Immature natural killer cell (primary cell): ENCODE data around the gene CRX. TPM values are rescaled to one million over a fixed set of nuclear protein-coding genes. Genes with fewer than 3 reads are reported as not detected.
"Not testable (repeated sequence)": the region's sequence is repeated elsewhere in the genome, so short reads cannot be mapped to it uniquely, and the experiment has no call there.

Experiments
- DNase-seq, 3 donors: peaks; one replicate each; pipeline ENCODE4 v3.0.0; 2022; ENCODE audit warnings: mixed read lengths in 1 of 3
- H3K27ac Mint-ChIP-seq, 6 donors: one replicate each; pipeline ENCODE4 v1.8.0; 2020; ENCODE audit warnings: mixed read lengths in 6 of 6, mild to moderate bottlenecking in 5 of 6, inconsistent platforms in 4 of 6, moderate library complexity in 3 of 6
- H3K27me3 Mint-ChIP-seq, 3 donors: one replicate each; pipeline ENCODE4 v1.8.0; 2020 to 2021; ENCODE audit warnings: low read depth in 3 of 3, mild to moderate bottlenecking in 3 of 3, mixed read lengths in 3 of 3, moderate library complexity in 3 of 3, inconsistent platforms in 1 of 3
- H3K36me3 Mint-ChIP-seq, 3 donors: one replicate each; pipeline ENCODE4 v1.8.0; 2020; ENCODE audit warnings: mixed read lengths in 3 of 3, inconsistent platforms in 2 of 3, mild to moderate bottlenecking in 2 of 3
- H3K4me1 Mint-ChIP-seq, 2 donors: one replicate each; pipeline ENCODE4 v1.8.0; 2020; ENCODE audit warnings: inconsistent platforms in 2 of 2, mild to moderate bottlenecking in 2 of 2, mixed read lengths in 2 of 2, moderate library complexity in 1 of 2
- H3K4me3 Mint-ChIP-seq, 5 donors: one replicate each; pipeline ENCODE4 v1.8.0; 2020; ENCODE audit warnings: mild to moderate bottlenecking in 5 of 5, mixed read lengths in 5 of 5, inconsistent platforms in 3 of 5, moderate library complexity in 3 of 5
- H3K9me3 Mint-ChIP-seq, 6 donors: one replicate each; pipeline ENCODE4 v1.8.0; 2020; ENCODE audit warnings: mild to moderate bottlenecking in 6 of 6, mixed read lengths in 6 of 6, inconsistent platforms in 4 of 6, moderate library complexity in 3 of 6
- polyA plus RNA-seq, 3 donors: library from polyadenylated mRNA; unstranded; fragments of 300-500 nt; fragmentation: Illumina TruSeq; gene quantifications; one replicate each; pipeline ENCODE4 v1.2.3, GENCODE V29; 2021

Gene CRX
- polyA plus RNA-seq: not detected

DNA sequence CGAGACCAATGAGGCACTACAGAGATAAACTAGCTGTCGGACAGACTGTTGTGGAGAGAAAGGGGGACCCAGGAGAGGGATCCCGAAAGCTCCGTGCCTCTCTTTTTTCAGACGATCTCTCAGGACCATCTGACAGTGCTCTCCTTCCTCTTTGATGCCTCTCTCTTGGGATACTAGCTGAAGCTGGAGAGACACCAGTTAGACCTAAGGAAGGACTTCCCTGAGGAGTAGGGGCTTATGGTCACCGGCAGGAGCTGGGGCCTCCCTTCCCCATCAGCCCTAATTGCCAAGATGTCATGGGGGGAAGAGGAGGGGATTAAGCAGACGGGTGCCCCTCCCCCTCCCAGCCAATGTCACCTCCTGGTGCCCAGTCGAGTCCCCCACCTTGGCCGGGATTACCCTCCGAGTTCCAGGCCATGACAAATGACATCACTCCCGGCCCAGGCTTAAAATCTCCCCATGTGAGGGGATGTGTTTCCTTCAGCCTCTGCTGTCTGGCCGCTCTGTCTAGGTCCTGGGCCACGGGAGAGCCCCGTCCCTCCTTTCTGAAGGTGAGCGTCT is at the start of gene CRX:
Gene CRX (plus strand): TSS at position 478 of the 561 bp plus-strand sequence. CDS start 12,507 bp downstream, outside the sequence.
- H3K27ac Mint-ChIP-seq: no peak within 1 kb of the TSS
- no peaks in the 10 kb centered on the region for H3K4me1 Mint-ChIP-seq
- H3K4me3 Mint-ChIP-seq: no peak within 1 kb of the TSS

DNA sequence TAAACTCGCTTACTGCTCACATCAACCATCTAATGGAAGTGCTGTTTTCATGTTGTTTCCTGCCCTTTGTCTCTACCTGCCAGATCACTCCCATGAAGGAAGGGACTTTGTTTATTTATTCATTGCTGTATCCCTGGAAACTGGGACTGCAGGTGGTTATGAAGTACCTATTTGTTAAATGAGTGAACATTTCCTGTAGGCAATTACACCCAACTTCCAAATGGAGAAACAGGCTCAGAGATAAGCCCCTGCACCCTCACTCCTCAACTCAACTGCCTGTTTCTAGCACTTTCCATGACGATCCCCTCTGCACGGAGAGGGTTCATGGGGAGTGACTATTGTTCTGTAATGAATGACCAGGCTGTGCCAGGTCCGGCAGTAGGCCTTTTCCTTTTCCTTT is 45.2 kb upstream of the CRX start:
- Mint-ChIP-seq H3K4me3 (peak overlapping the region in 2 of 5 donors; percentile 31 to 96), H3K36me3 (peaks cover 0 to 4% (median under 1%) of the 10 kb centered on the region in 3 donors), H3K27ac (peak overlapping the region in 1 of 6 donors; percentile 8)

More for the DNA sequence above, at the start of gene CRX:
- Mint-ChIP-seq H3K36me3 (no peaks in the 10 kb centered on the region), H3K27me3 (peaks cover 0 to 19% (median 16%) of the 10 kb centered on the region in 3 donors), H3K9me3 (no peaks in the 10 kb centered on the region)
- DNase-seq: no peak

DNA sequence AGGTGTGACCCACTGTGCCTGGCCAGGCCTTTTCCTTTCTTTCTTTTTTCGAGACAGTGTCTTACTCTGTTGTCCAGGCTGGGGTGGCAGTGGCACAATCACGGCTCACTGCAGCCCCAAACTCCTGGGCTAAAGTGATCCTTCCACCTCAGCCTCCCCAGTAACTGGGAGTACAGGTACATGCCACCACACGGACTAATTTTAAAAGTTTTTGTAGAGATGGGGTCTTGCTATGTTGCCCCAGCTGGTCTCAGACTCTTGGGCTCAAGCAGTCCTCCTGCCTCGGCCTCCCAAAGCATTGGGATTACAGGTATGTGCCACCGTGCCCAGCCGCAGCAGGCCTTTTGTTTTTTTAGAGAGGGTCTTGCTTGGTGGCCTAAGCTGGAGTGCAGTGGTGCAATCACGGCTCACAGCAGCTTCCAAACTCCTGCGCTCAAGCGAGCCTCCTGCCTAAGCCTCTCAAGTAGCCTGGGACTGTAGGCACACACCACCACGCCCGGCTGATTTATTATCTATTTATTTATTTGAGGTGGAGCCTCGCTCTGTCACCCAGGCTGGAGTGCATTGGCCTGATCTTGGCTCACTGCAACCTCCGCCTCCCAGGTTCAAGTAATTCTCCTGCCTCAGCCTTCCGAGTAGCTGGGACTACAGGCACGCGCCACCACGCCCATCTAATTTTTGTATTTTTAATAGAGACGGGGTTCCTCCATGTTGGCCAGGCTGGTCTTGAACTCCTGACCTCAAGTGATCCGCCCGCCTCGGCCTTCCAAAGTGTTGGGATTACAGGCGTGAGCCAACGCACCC is 44.3 kb upstream of the CRX start:
- DNase-seq, H3K36me3 Mint-ChIP-seq, H3K27me3 Mint-ChIP-seq, H3K9me3 Mint-ChIP-seq: not testable (repeated sequence)
- Mint-ChIP-seq H3K27ac (peak overlapping the region; percentile 86 to 98 (median 94)), H3K4me1 (peaks cover 27 to 33% of the 10 kb centered on the region in 2 donors), H3K4me3 (peak overlapping the region; percentile 93 to 96 (median 96))

More for the DNA sequence above, 45.2 kb upstream of the CRX start:
- peaks cover 1 to 2% (median 2%) of the 10 kb centered on the region in 3 donors for H3K27me3 Mint-ChIP-seq
- DNase-seq: no peak
- no peaks in the 10 kb centered on the region for H3K9me3 Mint-ChIP-seq
- H3K4me1 Mint-ChIP-seq: peaks cover 24 to 31% of the 10 kb centered on the region in 2 donors

DNA sequence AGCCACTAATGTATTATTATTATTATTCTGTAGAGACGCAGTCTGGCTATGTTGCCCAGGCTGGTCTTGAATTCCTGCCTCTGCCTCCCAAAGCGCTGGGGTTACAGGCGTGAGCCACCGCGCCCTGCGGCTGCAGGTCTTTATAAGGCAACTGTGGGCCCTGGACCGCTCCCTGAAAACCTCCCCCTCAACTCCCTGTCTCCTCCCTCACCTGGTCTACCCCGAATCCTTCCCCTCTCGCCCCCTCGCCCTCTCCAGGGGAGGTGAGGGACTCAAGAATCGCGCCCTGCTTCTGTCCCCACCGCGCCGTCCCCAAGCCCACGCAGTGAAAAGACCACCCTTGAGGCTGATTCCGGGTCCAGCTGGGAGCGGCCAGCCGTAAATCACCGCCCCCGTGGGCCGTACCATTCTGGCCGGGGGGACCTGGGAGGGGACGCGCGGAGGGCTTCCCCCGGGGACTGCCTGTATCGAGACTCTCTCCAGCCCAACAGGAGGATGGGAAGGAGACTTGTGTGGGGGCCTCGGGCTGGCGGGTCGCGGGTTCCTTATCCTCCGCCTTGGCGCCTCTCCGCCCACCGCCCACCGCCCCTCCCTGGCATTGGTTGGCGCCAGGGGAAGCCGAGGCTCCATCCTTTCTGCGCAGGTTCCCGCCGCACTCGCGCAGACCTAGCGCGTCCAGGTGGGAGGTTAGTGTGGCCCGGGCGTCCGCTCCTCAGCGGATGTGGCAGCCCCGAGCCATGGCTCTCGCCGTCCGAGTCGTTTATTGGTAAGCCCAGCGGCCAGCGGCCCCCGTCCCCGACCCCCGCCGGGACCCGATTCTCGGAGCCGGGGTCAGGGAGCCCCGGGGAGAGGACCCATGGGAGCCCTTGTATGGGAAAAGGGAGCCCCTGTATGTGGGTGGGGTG is 43.4 kb upstream of the CRX start, which contains the start of gene SELENOW:
Gene SELENOW (plus strand): TSS at position 655 of the 905 bp plus-strand sequence. CDS start 83 bp downstream, at position 738.
- H3K27me3 Mint-ChIP-seq: peaks cover 1 to 4% (median 2%) of the 10 kb centered on the region in 3 donors
- no peaks in the 10 kb centered on the region for H3K9me3 Mint-ChIP-seq
- peaks cover 27 to 33% of the 10 kb centered on the region in 2 donors for H3K4me1 Mint-ChIP-seq
- H3K36me3 Mint-ChIP-seq: peaks cover 0 to 10% (median 6%) of the 10 kb centered on the region in 3 donors
- peak within 1 kb of the TSS; percentile 93 to 96 (median 96) for H3K4me3 Mint-ChIP-seq
- peak; percentile 81 to 85 (median 84) for DNase-seq
- H3K27ac Mint-ChIP-seq: peak within 1 kb of the TSS; percentile 86 to 98 (median 94)

DNA sequence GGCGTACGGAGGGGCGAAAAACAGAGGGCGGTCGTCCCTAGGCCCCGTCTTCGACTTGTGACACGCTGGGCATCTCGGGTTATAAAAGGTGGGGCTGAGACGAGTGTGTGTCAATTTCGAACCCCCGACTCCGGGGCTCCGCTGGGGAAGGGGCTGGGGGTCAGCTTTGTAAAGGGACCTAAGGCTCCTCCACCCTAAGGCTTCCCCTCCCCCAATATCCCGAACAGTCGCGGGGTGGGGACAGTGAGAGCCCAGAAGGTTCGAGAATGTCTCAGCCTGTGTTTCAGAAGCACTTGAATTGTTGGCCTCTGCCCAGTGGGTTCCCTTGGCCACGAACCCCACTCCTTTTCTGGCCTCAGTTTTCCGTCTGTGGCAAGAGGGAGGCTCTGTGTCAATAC is 42.8 kb upstream of the CRX start:
- Mint-ChIP-seq H3K4me3 (peak overlapping the region; percentile 93 to 96 (median 96)), H3K9me3 (no peaks in the 10 kb centered on the region), H3K27ac (peak overlapping the region; percentile 86 to 93 (median 90)), H3K4me1 (peaks cover 27 to 33% of the 10 kb centered on the region in 2 donors), H3K36me3 (peaks cover 0 to 10% (median 6%) of the 10 kb centered on the region in 3 donors), H3K27me3 (peaks cover 1 to 4% (median 2%) of the 10 kb centered on the region in 3 donors)
- no peak for DNase-seq

DNA sequence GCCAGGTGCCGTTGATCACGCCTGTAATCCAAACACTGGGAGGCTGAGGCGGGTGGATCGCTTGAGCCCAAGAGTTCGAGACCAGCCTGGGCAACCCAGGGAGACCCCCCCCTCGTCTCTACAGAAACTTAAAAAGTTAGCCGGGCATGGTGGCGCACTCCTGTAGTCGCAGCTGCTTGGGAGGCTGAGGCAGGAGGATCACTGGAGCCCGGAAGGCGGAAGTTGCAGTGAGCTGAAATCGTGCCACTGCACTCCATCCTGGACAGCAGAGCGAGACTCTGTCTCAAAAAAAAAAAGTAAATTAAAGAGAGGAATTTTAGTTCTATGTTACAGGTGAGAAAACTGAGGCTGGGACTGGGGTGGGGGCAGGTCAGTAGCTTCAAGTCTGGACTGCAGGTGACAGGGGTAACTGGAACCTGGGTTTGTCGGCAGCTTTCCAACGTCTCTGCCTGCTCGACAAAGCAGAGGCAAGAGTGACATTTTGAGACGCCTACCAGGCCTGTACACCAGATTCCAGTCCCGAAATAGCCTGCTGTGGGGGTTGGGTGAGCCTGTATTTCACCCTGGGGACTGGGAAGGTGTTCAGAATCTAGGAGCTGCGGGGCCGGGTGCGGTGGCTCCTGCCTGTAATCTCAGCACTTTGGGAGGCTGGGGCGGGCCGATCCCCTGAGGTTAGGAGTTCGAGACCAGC is 42.1 kb upstream of the CRX start:
- peak overlapping the region in 5 of 6 donors; percentile 86 to 93 (median 91) for H3K27ac Mint-ChIP-seq
- DNase-seq: no peak
- H3K4me3 Mint-ChIP-seq: peak overlapping the region; percentile 93 to 96 (median 96)
- peaks cover 27 to 33% of the 10 kb centered on the region in 2 donors for H3K4me1 Mint-ChIP-seq
- H3K36me3 Mint-ChIP-seq: peaks cover 0 to 16% (median 9%) of the 10 kb centered on the region in 3 donors
- H3K27me3 Mint-ChIP-seq: peaks cover 1 to 4% (median 2%) of the 10 kb centered on the region in 3 donors
- H3K9me3 Mint-ChIP-seq: no peaks in the 10 kb centered on the region

DNA sequence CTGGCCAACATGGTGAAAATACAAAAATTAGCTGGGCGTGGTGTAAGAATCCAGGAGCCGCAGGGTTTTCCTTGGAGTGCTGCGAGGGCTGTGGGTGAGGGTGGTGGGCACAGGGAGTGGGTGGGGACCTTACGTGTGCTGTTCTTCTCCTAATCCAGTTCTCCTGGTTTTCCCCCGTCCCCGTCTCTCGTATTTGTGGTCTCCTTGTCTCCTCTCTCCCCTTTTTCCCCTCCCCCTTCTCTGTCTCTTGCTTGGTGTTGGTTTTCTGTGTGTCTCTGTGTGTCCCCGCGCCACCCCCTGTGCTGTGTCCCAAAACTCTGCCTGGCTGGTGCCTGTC is 41.6 kb upstream of the CRX start:
- Mint-ChIP-seq H3K4me1 (peaks cover 27 to 33% of the 10 kb centered on the region in 2 donors), H3K36me3 (peaks cover 0 to 17% (median 9%) of the 10 kb centered on the region in 3 donors)
- DNase-seq: no peak

DNA sequence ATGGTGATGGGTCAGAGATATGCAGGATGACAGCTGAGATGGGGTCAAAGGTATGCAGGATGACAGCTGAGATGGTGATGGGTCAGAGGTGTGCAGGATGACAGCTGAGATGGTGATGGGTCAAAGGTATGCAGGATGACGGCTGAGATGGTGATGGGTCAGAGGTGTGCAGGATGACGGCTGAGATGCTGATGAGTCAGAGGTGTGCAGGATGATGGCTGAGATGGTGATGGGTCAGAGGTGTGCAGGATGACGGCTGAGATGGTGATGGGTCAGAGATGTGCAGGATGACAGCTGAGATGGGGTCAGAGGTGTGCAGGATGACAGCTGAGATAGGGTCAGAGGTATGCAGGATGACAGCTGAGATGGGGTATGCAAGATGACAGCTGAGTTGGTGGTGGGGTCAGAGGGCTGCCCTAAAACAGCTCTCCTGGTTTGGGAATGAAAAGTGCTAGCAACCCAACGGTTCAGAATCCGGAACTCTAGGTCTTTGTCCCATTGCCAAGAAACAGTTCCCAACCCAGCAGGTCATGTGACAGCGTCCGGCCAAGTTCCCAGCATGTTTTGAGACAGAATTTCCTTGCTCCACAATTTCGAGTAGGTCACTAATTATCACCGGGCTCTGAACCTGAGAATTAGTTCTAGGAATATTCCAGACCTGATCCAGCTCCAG is 40.0 kb upstream of the CRX start:
- Mint-ChIP-seq H3K27me3 (peaks cover 1 to 4% (median 2%) of the 10 kb centered on the region in 3 donors), H3K4me1 (peaks cover 27 to 33% of the 10 kb centered on the region in 2 donors), H3K27ac (peak overlapping the region in 3 of 6 donors; percentile 18 to 51 (median 26)), H3K36me3 (peaks cover 4 to 21% (median 9%) of the 10 kb centered on the region in 3 donors), H3K9me3 (no peaks in the 10 kb centered on the region), H3K4me3 (peak overlapping the region in 2 of 5 donors; percentile 2 to 10)
- DNase-seq: no peak

More for the DNA sequence above, 41.6 kb upstream of the CRX start:
- peaks cover 1 to 4% (median 2%) of the 10 kb centered on the region in 3 donors for H3K27me3 Mint-ChIP-seq
- no peaks in the 10 kb centered on the region for H3K9me3 Mint-ChIP-seq
- peak overlapping the region in 5 of 6 donors; percentile 5 to 80 (median 38) for H3K27ac Mint-ChIP-seq
- H3K4me3 Mint-ChIP-seq: peak overlapping the region; percentile 57 to 96 (median 78)

DNA sequence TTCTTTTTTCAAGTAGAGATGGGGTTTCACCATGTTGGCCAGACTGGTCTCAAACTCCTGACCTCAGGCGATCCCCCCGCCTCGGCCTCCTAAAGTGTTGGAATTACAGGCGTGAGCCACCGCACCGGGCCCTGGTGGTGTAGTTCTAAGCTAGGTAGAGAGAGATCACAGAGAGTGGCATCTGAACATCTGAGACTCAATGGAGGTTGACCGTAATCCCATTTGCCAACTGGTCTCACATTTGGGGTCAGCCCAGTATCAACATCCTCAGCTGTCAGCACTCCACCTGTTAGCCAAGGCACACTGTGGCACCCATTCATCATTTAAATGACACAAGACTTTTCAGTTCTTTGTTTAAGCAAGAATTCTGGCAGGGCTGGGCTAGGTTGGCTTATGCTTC is 35.2 kb upstream of the CRX start:
- Mint-ChIP-seq H3K4me3 (no peak overlapping the region), H3K27me3 (peaks cover under 1 to 1% (median 1%) of the 10 kb centered on the region in 3 donors), H3K36me3 (peaks cover 4 to 20% (median 5%) of the 10 kb centered on the region in 3 donors), H3K4me1 (peaks cover 2 to 5% of the 10 kb centered on the region in 2 donors), H3K9me3 (no peaks in the 10 kb centered on the region), H3K27ac (no peak overlapping the region)
- no peak for DNase-seq

DNA sequence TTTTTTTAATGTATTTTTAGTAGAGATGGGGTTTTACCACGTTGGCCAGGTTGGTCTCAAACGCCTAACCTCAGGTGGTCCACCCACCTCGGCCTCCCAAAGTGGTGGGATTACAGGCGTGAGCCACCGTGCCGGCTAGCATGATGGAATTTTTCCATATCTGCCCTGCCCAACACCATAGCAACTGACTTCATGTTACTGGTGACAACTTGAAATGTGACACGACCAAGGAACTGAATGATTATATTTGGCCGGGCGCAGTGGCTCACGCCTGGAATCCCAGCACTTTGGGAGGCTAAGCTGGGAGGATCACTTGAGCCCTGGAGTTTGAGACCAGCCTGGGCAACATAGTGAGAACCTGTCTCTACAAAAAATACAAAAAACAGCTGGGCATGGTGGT is 34.4 kb upstream of the CRX start:
- not testable (repeated sequence) for H3K4me1 Mint-ChIP-seq, H3K9me3 Mint-ChIP-seq, H3K4me3 Mint-ChIP-seq, H3K27me3 Mint-ChIP-seq, DNase-seq, H3K27ac Mint-ChIP-seq
- H3K36me3 Mint-ChIP-seq: peaks cover 3 to 14% (median 4%) of the 10 kb centered on the region in 3 donors

DNA sequence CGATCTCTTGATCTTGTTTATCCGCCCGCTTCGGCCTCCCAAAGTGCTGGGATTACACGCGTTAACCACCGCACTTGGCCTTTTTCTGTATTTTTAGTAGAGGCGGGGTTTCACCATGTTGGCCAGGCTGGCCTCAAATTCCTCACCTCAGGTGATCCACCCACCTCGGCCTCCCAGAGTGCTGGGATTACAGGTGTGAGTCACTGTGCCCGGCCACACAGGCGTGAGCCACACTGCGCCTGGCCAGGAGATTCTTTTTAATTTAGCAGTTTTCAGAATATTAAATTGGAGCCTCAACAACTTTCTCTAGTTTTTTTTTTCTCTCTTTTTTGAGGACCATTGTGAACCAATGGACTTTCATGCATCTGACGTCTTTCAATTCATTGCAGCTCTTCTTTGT is 31.9 kb upstream of the CRX start:
- not testable (repeated sequence) for H3K36me3 Mint-ChIP-seq, H3K27me3 Mint-ChIP-seq, H3K27ac Mint-ChIP-seq, H3K4me1 Mint-ChIP-seq, H3K4me3 Mint-ChIP-seq, DNase-seq, H3K9me3 Mint-ChIP-seq

DNA sequence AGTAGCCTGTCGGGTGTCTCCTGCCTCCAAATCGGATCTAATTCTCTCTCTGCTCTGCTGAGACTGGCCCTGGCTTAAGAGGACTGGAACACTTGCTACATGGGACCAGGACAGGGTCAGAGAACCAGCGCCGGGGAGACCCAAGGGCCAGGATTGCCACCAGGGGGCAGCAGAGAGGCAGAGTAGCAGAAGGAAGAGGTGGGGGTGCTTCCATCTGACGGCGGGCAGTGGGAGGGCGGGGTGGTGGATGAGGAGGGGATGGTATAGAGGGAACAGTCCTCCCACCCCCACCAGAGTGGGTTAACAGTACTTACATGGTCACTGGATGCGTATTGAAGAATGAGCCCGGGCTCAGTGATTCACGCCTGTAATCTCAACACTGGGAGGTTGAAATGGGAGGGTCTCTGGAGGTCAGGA is 31.3 kb upstream of the CRX start:
- peaks cover 0 to 4% (median 0%) of the 10 kb centered on the region in 6 donors for H3K9me3 Mint-ChIP-seq
- peaks cover 0 to 3% (median 0%) of the 10 kb centered on the region in 3 donors for H3K27me3 Mint-ChIP-seq
- H3K4me1 Mint-ChIP-seq: peaks cover 0 to 2% of the 10 kb centered on the region in 2 donors
- no peak overlapping the region for H3K4me3 Mint-ChIP-seq
- peaks cover 0 to 3% (median 2%) of the 10 kb centered on the region in 3 donors for H3K36me3 Mint-ChIP-seq
- no peak overlapping the region for H3K27ac Mint-ChIP-seq
- peak; percentile 61 to 70 (median 68) for DNase-seq
